A204.1 (cell line): ENCODE data around the gene KCTD3.
A peak's percentile ranks its signal among the peaks of the same experiment; 100 is the strongest.

Experiments
- FAIRE-seq: peaks from 2 replicates; lab custom pipeline; 2012; peaks lifted over from hg19 to GRCh38; lab: Jason Lieb, UNC

The KCTD3 gene

GRCh38 chr1:215606564-215607168 lies 39.6 kb downstream of the KCTD3 start:
- peak; percentile 95 for FAIRE-seq

GRCh38 chr1:215607412-215607811 lies 40.3 kb downstream of the KCTD3 start:
- FAIRE-seq: no peak

DNA sequence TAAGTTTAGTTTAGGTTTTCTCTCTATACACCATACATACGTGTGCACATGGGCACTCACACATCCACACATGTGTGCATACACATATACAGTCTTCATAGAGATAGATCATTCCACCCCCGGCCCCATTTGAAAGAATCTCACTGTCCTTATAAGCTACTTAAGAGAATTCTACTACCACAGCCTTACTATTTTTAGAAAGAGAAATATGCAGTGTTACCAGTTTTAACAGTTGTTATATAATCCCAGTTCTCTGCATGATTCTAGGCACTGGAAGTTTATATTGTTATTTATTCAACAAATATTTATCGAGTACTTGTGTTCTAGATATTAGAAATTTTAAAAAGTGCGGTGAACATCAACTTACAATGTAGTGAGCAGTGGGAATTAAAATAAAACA lies 41.5 kb downstream of the KCTD3 start:
- FAIRE-seq: no peak

GRCh38 chr1:215612391-215612790 lies 45.3 kb downstream of the KCTD3 start:
- no peak for FAIRE-seq

DNA sequence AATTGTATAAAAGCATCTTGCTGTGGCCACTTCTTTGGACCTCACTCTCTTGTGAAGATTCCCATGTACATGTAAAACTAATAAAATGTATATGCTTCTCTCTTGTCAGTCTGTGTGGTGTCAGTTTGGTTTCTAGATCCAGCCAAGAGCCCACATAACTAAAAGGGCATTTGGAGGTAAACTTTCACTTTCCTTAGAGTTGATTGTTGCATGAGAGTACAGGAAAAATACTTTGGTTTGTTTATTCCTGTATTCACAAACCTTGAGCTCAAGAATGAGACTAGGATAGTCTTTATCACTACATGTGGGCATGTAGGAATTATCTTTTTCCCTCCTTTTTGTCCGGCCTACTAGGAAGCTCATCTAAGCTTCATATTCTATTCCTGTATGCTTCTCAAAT lies 50.9 kb downstream of the KCTD3 start:
- FAIRE-seq: no peak

GRCh38 chr1:215623162-215623561 lies 56.1 kb downstream of the KCTD3 start:
- FAIRE-seq: no peak

- FAIRE-seq: no peak
These were observed 58.8 kb downstream of the KCTD3 start for GRCh38 chr1:215625949-215626348.

DNA sequence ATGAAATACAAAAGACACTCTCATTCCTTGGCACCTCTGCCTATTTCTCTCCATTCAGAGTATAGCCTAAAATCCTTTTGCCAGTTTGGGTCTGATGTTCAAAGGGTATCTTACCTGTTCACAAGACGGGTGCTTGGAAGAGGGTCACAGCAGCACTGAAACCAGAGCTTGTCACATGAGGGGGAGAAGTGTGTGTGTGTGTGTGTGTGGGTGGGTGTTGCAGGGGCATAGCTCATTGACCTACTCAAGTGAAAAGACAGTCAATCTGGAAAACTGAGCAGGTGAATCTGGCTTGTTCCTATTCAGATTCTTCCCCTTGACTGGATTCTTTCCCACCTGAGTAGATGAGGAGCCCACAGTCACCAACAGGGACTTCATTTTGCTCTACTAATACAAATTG lies 63.9 kb downstream of the KCTD3 start:
- no peak for FAIRE-seq

DNA sequence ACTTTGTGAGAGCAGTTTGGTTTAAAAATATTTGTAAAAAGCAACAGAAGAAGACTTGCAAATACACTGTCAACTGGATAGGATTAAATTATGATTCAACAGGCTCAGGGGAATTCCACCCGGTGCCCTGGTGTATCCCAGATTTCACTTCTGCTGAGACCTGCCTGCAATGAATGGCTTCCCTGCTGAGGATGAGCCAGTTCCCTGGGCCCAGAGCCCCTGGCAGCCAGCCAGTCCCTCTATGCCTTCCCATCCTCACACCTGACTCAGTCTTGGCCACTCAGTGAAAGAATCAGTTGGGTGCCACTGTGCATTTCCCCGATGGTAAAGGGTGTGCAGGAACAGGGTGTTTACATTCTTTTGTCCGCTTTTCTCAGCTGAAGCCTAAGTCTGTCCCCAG lies 64.4 kb downstream of the KCTD3 start:
- FAIRE-seq: no peak

DNA sequence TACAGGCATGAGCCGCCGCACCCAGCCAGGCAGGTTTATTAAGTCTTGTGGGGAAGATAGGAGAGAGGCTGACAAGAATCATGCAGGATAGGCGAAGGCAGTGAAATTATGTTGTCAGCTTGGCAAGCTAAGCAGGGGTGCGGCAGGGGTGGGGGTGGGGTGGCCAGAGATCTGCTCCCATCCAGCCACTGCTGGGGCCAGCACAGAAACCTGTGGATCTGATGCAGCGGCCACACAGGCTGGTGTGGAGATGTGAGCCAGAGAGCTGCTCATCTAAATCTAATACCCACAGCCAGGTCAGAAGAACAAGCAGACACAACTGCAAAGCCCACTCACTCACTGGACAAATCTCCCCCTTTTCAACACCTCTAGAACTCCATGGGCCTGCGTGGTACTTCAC lies 68.7 kb downstream of the KCTD3 start:
- FAIRE-seq: no peak

DNA sequence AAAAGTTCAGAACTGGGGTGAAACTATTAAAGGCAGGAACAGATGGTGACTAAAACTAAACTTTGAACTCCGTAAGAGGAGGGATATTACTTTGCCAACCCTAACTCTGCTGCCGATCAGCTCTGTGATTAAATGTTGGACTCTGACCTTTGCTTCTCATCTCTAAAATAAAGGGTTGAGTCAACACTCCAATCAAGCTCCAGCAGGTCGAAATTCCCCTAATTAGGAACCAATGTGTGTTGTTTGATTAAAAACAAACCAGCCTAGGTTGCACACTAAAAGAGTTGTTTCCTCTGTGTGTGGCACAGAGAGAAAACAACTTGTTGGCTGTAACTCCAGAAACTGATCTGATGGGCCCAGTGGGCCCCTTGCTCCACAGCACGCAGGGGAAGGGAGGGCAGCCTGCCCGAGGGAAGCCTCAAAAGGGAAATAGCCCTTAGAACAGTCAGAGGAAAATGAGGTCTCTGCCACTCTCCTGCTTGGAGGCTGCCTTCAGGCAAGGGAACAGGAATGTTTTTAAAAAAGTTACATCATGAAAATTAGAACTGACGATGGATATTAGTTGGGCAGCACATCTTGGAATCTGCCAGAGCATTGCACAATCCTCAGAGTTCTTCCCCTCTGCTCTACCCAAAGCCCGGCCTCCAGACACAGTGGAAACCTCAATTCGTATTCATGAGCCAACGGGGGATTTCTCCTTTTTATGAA lies 69.3 kb downstream of the KCTD3 start:
- no peak for FAIRE-seq

DNA sequence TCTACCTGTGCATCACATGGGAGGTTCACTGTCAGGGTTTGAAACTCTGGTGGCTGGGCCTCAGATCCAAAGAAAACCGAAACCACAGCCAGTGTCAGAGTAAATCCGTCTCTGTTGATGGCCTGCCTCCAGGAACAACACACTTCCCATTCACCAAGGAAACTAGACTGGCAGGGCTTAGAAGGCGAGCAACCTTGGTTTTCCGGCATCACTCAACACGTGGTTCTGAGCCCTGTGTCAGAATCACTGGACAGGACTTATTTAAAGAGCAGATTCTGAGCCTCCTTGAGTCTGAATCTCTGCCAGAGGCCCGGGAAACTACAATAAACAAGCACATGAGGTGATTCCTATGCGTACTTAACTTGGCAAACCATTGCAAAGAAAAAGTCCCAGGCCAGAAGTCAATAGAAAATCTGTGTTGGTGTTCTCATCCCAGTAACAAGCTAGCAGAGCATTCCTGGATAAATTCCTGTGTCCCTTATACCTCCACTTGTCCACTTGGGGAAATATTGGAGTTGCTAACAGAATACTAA lies 70.0 kb downstream of the KCTD3 start:
- no peak for FAIRE-seq

DNA sequence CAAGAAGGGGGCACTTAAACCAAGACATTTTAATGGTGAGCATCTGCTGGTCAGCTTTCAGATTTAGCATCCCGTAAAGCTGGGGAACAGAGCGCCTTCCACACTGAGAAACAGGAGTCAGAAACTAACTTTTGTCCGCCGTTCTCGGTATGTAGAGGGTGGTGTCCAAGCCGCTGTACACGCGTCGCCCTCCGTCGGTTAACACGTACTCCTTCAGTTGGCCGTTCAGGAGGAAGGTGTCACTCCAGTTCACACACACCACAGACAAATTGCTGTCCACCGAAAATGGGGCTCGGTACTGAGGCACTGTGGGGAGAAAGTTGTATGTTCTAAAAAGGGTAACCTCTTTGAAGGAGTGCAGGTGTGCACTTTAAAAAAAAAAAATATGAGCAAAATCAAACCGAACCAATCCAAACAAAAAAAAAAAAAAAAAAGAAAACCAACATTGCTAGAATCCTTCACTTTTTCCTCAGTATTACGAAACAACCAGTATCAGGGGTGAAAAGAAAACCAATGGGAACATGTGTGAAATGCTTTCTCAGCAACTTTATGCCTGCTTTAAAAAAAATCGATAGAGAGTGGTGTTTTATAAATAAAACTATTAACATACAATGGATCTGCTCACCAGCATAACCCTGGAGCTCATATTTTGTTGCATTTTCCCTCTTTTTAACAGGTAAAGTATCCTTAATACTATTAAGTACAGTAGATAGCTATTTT lies 73.5 kb downstream of the KCTD3 start:
- no peak for FAIRE-seq

GRCh38 chr1:215643592-215644321 lies 76.7 kb downstream of the KCTD3 start:
- FAIRE-seq: no peak

GRCh38 chr1:215645182-215645581 lies 78.1 kb downstream of the KCTD3 start:
- no peak for FAIRE-seq

DNA sequence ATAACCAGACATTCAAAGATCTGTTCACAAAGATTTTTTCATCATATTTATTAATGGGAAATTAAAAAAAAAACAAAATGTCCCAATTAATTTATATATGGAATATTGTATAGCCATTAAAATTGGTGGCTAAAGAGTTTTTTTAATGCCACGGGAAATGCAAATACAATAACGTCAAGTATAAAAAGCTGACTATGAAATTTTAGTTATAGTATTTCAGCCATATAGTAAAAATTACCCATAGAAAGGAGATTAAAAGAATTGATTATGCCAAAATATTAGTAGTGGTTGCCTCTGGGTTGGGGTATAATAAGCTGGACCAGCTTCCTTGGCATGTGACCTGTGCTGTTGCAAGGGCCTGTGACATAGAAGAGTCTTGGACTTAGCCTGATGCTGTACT lies 78.8 kb downstream of the KCTD3 start:
- FAIRE-seq: no peak

GRCh38 chr1:215647738-215648137 lies 80.6 kb downstream of the KCTD3 start:
- FAIRE-seq: no peak

GRCh38 chr1:215648957-215649356 lies 81.9 kb downstream of the KCTD3 start:
- no peak for FAIRE-seq

GRCh38 chr1:215650446-215651149 lies 83.5 kb downstream of the KCTD3 start:
- no peak for FAIRE-seq

- no peak for FAIRE-seq
These were observed 84.8 kb downstream of the KCTD3 start for GRCh38 chr1:215651867-215652266.

DNA sequence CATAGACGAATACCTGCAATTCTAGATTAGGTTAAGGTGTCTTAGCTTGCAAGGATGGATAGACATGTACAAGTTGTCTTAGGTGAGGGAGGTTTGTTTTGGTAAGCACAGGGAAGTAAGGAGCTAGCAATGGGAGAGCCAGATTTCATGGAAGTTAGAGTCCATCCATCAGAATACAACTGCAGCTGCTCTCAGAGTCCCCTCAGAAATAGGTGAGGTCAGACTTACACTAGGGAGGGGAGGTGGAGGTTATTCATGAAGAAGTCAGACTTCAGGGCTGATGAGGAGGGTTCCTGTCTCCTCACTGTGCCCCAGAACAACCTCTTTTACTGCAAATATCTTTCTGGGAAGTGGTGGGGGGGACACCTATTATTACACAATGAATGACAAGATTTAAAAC lies 85.3 kb downstream of the KCTD3 start:
- FAIRE-seq: no peak

- no peak for FAIRE-seq
These were observed 89.9 kb downstream of the KCTD3 start for GRCh38 chr1:215657047-215657446.
